ENCODE measurements around the gene SOAT1.

DNA sequence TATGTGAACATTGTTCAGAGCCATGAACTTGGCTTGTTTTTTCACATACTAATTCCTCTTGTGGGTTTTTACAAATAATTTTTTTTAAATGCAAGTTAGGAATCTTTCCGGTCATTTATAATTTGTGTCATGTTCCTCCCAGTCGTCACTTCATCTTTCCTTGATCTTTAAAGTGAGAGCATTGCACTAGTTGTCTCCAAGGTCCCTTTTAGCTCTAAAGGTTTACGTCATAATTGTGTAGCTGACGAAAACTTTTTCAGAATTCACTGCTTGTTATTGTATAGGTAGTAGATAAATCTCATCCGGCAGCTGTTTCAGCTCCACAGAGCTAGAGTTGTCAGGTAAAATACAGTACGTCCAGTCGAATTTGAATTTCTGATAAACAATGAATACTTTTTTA is 33.6 kb downstream of the SOAT1 start:
- TF ChIP-seq, protein P1, sequence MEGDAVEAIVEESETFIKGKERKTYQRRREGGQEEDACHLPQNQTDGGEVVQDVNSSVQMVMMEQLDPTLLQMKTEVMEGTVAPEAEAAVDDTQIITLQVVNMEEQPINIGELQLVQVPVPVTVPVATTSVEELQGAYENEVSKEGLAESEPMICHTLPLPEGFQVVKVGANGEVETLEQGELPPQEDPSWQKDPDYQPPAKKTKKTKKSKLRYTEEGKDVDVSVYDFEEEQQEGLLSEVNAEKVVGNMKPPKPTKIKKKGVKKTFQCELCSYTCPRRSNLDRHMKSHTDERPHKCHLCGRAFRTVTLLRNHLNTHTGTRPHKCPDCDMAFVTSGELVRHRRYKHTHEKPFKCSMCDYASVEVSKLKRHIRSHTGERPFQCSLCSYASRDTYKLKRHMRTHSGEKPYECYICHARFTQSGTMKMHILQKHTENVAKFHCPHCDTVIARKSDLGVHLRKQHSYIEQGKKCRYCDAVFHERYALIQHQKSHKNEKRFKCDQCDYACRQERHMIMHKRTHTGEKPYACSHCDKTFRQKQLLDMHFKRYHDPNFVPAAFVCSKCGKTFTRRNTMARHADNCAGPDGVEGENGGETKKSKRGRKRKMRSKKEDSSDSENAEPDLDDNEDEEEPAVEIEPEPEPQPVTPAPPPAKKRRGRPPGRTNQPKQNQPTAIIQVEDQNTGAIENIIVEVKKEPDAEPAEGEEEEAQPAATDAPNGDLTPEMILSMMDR (conservative IDR thresholded peaks at IDR 0.05; ENCODE audit: low read length), result no peak
- TF ChIP-seq EZH2phosphoT487 (IDR thresholded peaks at IDR 0.05; ENCODE audit: borderline replicate concordance), result no peak

Measured in Loucy (cell line).